SK-N-SH treated with all-trans-retinoic acid at 6 μM for 48 hours (cell line): ENCODE results near the gene SYNJ1.
A peak's percentile ranks its signal among the peaks of the same experiment; 100 is the strongest.

ENCODE experiments used
- ATAC-seq: fragments of 200-7000 bp; cut with Tn5 transposase; 3 replicates; pipeline ENCODE4 v1.9.1; 2020; ENCODE audit warnings: mild to moderate bottlenecking, moderate library complexity
- ARNTL ChIP-seq: fragments of 450-650 bp; formaldehyde crosslinking; IDR thresholded peaks from 2 replicates; pipeline ENCODE4 v1.5.0; 2020; ENCODE audit warnings: low read depth, mild to moderate bottlenecking, moderate library complexity, borderline replicate concordance
- BACH2 ChIP-seq: fragments of 250-450 bp; sonication (Bioruptor Pico); IDR thresholded peaks from 2 replicates; pipeline ENCODE4 v1.9.0; 2021; ENCODE audit warnings: mild to moderate bottlenecking, borderline replicate concordance
- CREB5 ChIP-seq: fragments of 250-450 bp; sonication (Bioruptor Pico); IDR thresholded peaks from 2 replicates; pipeline ENCODE4 v1.5.1; 2020; ENCODE audit warnings: low read depth, mild to moderate bottlenecking, moderate library complexity
- CSDC2 ChIP-seq: fragments of 250-450 bp; sonication (Bioruptor Pico); IDR thresholded peaks from 2 replicates; pipeline ENCODE4 v1.5.0; 2020; ENCODE audit warnings: mild to moderate bottlenecking, moderate library complexity
- CSRNP3 ChIP-seq: fragments of 250-450 bp; sonication (Bioruptor Pico); IDR thresholded peaks from 2 replicates; pipeline ENCODE4 v1.5.1; 2021; ENCODE audit warnings: mild to moderate bottlenecking, moderate library complexity
- ESRRG ChIP-seq: fragments of 250-450 bp; sonication (Bioruptor Pico); IDR thresholded peaks from 2 replicates; pipeline ENCODE4 v1.6.1; 2021; ENCODE audit warnings: mild to moderate bottlenecking
- GLIS3 ChIP-seq: fragments of 250-450 bp; sonication (Bioruptor Pico); IDR thresholded peaks from 2 replicates; pipeline ENCODE4 v1.5.0; 2020; ENCODE audit warnings: mild to moderate bottlenecking, moderate library complexity
- ISL1 ChIP-seq: fragments of 250-450 bp; sonication (Bioruptor Pico); IDR thresholded peaks from 2 replicates; pipeline ENCODE4 v2.1.2; 2022; ENCODE audit warnings: mild to moderate bottlenecking, moderate library complexity
- OSR1 ChIP-seq: fragments of 250-450 bp; sonication (Bioruptor Pico); IDR thresholded peaks from 2 replicates; pipeline ENCODE4 v1.8.0; 2022; ENCODE audit warnings: moderate library complexity, mild to moderate bottlenecking, inconsistent platforms
- PATZ1 ChIP-seq: fragments of 250-450 bp; sonication (Bioruptor Pico); IDR thresholded peaks from 2 replicates; pipeline ENCODE4 v1.8.0; 2020; ENCODE audit warnings: mild to moderate bottlenecking, moderate library complexity, borderline replicate concordance
- POU6F1 ChIP-seq: fragments of 250-450 bp; sonication (Bioruptor Pico); IDR thresholded peaks from 2 replicates; pipeline ENCODE4 v1.8.0; 2021; ENCODE audit warnings: low read depth, mild to moderate bottlenecking, moderate library complexity, borderline replicate concordance
- PPARA ChIP-seq: fragments of 250-450 bp; sonication (Bioruptor Pico); IDR thresholded peaks from 2 replicates; pipeline ENCODE4 v1.5.0; 2020; ENCODE audit warnings: mild to moderate bottlenecking, borderline replicate concordance
- RARB ChIP-seq: fragments of 250-450 bp; sonication (Bioruptor Pico); IDR thresholded peaks from 2 replicates; pipeline ENCODE4 v1.8.0; 2021; ENCODE audit warnings: mild to moderate bottlenecking, moderate library complexity
- SNAI2 ChIP-seq: fragments of 250-450 bp; sonication (Bioruptor Pico); IDR thresholded peaks from 2 replicates; pipeline ENCODE4 v1.5.0; 2020; ENCODE audit warnings: mild to moderate bottlenecking, moderate library complexity
- TCF4 ChIP-seq: fragments of 250-450 bp; sonication (Bioruptor Pico); IDR thresholded peaks from 2 replicates; pipeline ENCODE4 v1.8.0; 2021; ENCODE audit warnings: mild to moderate bottlenecking, moderate library complexity, borderline replicate concordance
- TOX ChIP-seq: fragments of 250-450 bp; sonication (Bioruptor Pico); IDR thresholded peaks from 2 replicates; pipeline ENCODE4 v1.8.0; 2021; ENCODE audit warnings: mild to moderate bottlenecking, moderate library complexity, borderline replicate concordance
- TSHZ2 ChIP-seq: fragments of 250-450 bp; sonication (Bioruptor Pico); IDR thresholded peaks from 2 replicates; pipeline ENCODE4 v1.5.0; 2020; ENCODE audit warnings: mild to moderate bottlenecking, moderate library complexity
- ZC3H10 ChIP-seq: fragments of 250-450 bp; sonication (Bioruptor Pico); IDR thresholded peaks from 2 replicates; pipeline ENCODE4 v1.5.1; 2021; ENCODE audit warnings: mild to moderate bottlenecking, moderate library complexity
- ZFP3 ChIP-seq: fragments of 250-450 bp; sonication (Bioruptor Pico); IDR thresholded peaks from 2 replicates; pipeline ENCODE4 v1.5.0; 2020; ENCODE audit warnings: mild to moderate bottlenecking, moderate library complexity
- ZFP30 ChIP-seq: fragments of 450-650 bp; formaldehyde crosslinking; IDR thresholded peaks from 2 replicates; pipeline ENCODE4 v1.5.0; 2022; ENCODE audit warnings: mild to moderate bottlenecking, moderate library complexity
- ZNF565 ChIP-seq: fragments of 450-650 bp; formaldehyde crosslinking; conservative IDR thresholded peaks from 2 replicates; pipeline ENCODE4 v1.5.0; 2020; ENCODE audit warnings: low read depth, mild to moderate bottlenecking, moderate library complexity
- ZNF70 ChIP-seq: fragments of 450-650 bp; formaldehyde crosslinking; IDR thresholded peaks from 2 replicates; pipeline ENCODE4 v1.5.0; 2020; ENCODE audit warnings: mild to moderate bottlenecking, moderate library complexity
- ZNF8 ChIP-seq: fragments of 450-650 bp; formaldehyde crosslinking; IDR thresholded peaks from 2 replicates; pipeline ENCODE4 v1.5.0; 2020; ENCODE audit warnings: mild to moderate bottlenecking, moderate library complexity

Gene SYNJ1

GRCh38 chr21:32658524-32658923 lies 69.3 kb downstream of the SYNJ1 start (continued):
- TF ChIP-seq ARNTL (CRISPR knock-in tag) (no peak), BACH2 (CRISPR knock-in tag) (no peak), CREB5 (CRISPR knock-in tag) (no peak), GLIS3 (CRISPR knock-in tag) (no peak), ZFP3 (CRISPR knock-in tag) (no peak)

GRCh38 chr21:32653326-32653901 lies 74.4 kb downstream of the SYNJ1 start:
- TF ChIP-seq CSDC2 (CRISPR knock-in tag): no peak
- no peak for TF ChIP-seq ZFP3 (CRISPR knock-in tag)
- TF ChIP-seq TOX (CRISPR knock-in tag): no peak
- TF ChIP-seq ZC3H10 (CRISPR knock-in tag): no peak
- no peak for TF ChIP-seq CREB5 (CRISPR knock-in tag)
- no peak for TF ChIP-seq ESRRG (CRISPR knock-in tag)
- TF ChIP-seq PATZ1 (CRISPR knock-in tag): no peak
- TF ChIP-seq SNAI2 (CRISPR knock-in tag): no peak
- TF ChIP-seq PPARA (CRISPR knock-in tag): no peak
- no peak for TF ChIP-seq TSHZ2 (CRISPR knock-in tag)
- no peak for TF ChIP-seq ARNTL (CRISPR knock-in tag)
- TF ChIP-seq POU6F1: no peak
- TF ChIP-seq ZNF8 (CRISPR knock-in tag): no peak
- no peak for TF ChIP-seq ISL1 (CRISPR knock-in tag)
- TF ChIP-seq OSR1: no peak
- no peak for TF ChIP-seq BACH2 (CRISPR knock-in tag)
- TF ChIP-seq RARB (CRISPR knock-in tag): no peak
- ATAC-seq: peak; percentile 84

GRCh38 chr21:32648165-32648564 lies 79.6 kb downstream of the SYNJ1 start:
- no peak for ATAC-seq
- no peak for TF ChIP-seq ZNF565 (CRISPR knock-in tag)
- no peak for TF ChIP-seq OSR1
- TF ChIP-seq ARNTL (CRISPR knock-in tag): no peak
- TF ChIP-seq ESRRG (CRISPR knock-in tag): no peak
- TF ChIP-seq ZNF70 (CRISPR knock-in tag): no peak
- no peak for TF ChIP-seq CREB5 (CRISPR knock-in tag)
- no peak for TF ChIP-seq PPARA (CRISPR knock-in tag)
- no peak for TF ChIP-seq ZFP30 (CRISPR knock-in tag)
- TF ChIP-seq TOX (CRISPR knock-in tag): no peak
- no peak for TF ChIP-seq CSDC2 (CRISPR knock-in tag)
- TF ChIP-seq ZNF8 (CRISPR knock-in tag): no peak
- TF ChIP-seq POU6F1: no peak
- no peak for TF ChIP-seq ZC3H10 (CRISPR knock-in tag)
- no peak for TF ChIP-seq RARB (CRISPR knock-in tag)
- no peak for TF ChIP-seq TCF4 (CRISPR knock-in tag)
- TF ChIP-seq BACH2 (CRISPR knock-in tag): no peak
- no peak for TF ChIP-seq CSRNP3 (CRISPR knock-in tag)
